Measurements from ENCODE around the gene TTLL4.
"Not testable (repeated sequence)": the region's sequence is repeated elsewhere in the genome, so short reads cannot be mapped to it uniquely, and the experiment has no call there.

Gene TTLL4

DNA sequence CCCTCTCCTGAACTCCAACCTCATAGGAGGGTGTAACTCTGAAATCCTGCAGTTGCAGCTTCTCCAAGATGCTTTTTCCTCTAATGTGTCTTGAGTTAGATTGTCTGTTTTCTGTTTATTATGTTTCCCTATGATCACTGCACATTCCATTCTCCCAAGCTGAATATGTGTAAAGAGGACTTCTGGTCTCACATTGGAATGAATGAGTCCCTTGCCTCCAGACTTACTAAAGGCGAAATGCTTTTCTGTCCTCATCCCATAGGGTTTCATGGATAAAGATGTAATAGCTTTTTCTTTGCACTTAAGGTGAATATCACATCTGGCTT is 35.8 kb downstream of the TTLL4 start:
- DNase-seq, result no peak

DNA sequence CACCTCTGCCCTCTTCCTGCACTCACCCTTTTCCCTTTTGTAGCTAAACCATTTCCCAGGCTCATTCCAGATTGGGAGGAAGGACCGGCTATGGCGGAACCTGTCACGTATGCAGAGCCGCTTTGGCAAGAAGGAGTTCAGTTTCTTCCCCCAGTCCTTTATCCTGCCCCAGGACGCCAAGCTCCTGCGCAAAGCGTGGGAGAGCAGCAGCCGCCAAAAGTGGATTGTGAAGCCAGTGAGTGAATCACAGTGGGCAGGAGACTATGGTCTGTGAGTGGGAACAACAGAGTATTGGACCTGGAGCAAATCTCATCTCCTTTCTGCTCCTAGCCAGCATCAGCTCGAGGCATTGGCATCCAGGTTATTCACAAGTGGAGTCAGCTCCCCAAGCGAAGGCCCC is 36.3 kb downstream of the TTLL4 start:
- DNase-seq, result no peak

DNA sequence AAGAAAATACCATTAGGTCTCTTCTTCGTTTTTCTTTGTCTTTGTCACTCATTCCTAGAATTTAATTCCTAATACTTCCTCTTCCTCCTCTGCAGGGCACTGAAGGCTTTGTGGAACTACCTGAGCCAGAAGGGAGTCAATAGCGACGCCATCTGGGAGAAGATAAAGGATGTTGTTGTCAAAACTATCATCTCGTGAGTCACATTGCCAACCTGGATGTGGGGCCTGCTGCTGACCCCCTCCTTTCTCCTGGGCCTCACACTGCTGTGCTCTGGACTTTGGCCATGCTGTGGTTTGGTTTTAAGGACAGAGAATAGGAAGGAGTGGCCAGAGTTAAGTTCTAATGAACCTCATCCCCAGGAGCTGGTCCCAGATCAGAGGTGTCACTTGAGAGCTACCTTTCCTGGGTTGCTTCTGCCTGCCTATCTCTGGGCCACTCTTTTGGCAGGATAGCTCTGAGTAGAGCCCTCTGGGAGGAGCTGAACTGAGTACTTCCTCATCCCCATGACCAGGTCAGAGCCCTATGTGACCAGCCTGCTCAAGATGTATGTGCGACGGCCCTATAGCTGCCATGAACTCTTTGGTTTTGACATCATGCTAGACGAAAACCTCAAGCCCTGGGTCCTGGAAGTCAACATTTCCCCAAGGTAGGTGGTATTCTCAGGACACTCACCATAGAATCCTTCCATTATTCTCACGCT is 38.3 kb downstream of the TTLL4 start:
- DNase-seq, result no peak

DNA sequence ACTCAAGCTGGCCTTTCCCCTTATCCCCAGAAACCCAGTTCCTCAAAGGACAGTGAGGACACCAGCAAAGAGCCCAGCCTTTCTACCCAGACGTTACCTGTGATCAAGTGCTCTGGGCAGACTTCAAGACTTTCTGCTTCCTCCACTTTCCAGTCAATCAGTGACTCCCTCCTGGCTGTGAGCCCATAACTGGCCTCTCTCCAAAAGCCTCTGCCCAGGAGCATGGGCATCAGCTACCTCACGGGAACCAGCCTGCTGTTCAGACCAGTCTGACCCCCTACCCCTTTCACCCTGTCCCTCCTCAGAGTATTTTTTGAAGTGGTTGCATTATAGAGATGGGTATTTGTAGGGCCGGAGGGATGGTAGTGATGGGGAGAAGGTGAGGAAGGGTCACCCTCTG is 43.6 kb downstream of the TTLL4 start:
- no peak for DNase-seq

DNA sequence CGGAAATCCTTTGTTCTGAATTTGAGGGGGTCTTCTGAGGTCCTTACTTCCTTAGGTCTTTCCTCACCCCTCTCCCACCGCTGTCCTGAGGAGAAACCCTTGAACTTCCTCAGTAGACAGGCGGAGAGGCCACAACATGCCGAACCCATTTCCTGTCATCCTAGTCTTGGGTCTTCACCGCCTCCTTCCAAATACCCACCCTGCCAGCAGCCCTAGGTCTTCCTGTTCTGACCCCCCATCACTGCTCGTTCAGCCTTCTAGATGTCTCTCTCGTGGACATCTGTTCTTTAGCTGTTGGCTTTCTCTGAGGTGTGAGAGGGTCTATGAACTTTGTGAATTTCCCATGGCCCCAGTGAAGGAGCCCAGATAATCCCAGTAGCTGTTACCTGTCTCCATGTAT is 44.1 kb downstream of the TTLL4 start:
- no peak for DNase-seq

DNA sequence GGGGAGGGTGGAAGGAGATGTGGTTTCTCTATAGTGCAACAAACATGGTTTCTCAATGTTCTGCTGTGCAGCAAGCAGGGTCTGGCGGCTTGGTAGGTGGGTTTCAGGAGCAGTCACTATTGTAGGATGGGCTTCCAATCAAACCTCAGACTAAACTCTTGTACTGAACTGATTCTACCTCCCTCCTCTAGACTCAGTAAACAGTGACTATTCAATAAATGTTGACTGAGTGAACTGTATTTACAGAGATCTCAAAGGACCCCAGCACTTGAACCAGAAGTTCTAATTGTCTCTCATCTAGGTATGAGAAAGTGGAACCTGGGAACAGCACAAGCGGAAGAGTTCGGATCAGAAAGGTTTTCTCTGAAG is 44.5 kb downstream of the TTLL4 start:
- DNase-seq, result no peak

DNA sequence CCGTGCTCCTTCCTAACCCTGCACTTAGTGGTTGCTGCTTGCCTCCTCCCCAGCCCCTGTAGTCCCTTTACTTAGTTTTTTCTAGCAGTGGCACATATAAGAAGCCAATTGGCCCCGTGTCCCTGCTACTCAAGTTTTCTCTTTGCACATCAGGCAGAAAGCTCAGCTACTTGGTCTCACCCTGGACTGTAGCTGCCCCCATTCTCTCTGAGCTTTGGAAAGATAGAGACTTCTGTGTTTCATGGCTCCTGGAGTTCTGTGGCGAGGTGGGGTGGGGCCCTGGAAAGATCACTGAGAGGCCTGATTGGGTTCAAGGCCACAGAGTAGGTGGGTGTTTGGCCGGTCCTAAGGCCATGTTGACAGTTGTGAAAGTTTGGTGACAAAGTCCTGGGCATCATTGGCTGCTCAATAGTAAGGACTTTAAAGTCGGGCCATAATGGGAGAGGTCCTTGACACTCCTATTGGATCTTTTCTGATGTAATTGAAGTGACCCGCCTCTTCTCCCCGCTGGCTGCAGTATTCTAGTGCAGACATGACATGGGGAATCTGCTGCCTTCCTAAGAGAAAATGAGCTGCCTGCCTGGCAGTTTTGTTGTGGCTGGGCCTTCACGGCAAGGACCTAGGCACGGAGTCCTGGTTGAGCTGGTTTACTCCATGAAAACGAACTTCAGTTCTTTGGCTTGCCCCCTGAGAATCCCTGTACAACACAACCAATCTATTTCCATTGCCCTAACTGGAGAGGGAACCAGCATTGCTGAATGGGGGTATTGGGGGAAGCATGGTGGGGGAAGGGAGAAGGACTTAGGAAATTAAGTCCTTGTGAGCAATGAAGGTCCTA is 45.2 kb downstream of the TTLL4 start:
- DNase-seq, result no peak

DNA sequence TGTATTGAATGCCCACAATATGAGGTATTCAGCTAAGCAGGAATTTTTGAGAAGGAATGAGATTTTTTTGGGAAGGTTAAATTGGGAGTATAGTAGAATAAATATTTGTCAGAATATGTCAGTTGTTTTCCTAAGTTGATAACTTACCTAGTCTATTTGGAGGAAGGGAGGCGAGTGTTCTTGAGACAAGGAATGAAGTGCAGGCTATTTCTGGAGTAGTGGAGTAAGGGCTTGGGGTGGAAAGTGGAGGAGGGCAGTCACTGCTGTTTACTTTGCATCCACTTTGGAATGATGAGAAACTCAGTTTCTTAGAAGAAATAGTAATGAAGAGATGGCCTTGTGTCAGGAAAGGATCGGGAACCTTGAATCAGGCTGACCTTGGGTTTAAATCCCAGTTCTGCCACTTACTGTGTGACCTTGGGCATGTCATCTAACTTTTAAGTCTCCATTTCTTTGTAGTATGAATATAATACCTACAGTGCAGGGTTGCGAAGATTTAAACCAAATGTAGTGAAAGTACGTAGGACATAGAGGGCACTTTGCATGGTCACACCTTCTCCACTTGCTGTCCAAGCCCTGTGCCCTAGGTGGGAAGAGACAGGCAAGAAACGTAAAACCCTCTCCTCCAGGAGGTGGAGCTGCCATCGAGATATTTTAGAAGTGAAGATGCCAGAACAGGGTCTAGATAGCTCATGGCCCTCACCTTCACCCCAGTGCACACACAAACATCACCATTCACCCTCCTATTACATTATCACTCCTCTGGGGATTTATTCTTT is 46.2 kb downstream of the TTLL4 start:
- no peak for DNase-seq

DNA sequence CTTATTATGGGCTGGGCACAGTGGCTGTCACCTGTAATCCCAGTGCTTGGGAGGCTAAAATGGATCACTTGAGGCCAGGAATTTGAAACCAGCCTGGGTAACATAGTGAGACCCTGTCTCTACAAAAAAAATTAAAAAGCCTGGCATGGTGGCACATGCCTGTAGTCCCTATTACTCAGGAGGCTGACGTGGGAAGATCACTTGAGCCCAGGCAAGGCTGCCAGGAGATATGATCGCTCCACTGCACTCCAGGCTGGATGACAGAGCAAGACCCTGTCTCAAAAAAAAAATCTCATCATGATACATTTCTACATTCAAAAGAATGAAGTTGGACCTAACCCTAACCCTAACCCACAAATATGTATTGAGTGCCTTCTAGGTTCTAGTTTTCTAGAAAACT is 51.2 kb downstream of the TTLL4 start:
- no peak for DNase-seq

DNA sequence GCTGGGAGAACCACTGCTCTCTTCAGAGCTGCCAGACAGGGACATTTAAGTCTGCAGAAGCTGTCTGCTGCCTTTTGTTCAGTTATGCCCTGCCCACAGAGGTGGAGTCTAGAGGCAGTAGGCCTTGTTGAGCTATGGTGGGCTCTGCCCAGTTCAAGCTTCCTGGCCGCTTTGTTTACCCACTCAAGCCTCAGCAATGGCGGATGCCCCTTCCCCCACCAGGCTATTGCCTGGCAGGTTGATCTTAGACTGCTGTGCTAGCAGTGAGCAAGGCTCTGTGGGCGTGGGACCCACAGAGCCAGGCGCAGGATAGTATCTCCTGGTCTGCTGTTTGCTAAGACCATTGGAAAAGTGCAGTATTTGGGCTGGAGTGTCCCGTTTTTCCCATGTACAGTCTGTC is 62.1 kb downstream of the TTLL4 start:
- not testable (repeated sequence) for DNase-seq

DNA sequence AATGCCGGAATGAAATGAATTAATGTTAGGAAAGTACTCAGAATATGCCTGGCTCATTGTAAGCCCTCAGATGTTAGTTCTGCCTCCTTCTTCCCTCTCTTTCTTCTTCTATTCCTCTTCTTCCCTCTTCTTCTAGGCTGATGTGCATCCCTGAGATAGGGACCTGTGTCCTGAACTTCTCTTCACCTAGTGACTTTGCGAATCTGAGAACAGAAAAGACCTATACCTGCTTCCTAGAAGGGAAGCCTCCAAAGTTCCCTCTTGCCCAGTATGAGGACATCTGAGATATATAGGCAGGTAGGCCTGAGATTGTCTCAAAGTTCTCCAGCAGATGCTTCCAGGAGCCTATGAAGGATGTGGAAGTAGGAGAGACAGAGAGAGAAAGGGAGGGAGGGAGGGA is 63.2 kb downstream of the TTLL4 start:
- no peak for DNase-seq

DNA sequence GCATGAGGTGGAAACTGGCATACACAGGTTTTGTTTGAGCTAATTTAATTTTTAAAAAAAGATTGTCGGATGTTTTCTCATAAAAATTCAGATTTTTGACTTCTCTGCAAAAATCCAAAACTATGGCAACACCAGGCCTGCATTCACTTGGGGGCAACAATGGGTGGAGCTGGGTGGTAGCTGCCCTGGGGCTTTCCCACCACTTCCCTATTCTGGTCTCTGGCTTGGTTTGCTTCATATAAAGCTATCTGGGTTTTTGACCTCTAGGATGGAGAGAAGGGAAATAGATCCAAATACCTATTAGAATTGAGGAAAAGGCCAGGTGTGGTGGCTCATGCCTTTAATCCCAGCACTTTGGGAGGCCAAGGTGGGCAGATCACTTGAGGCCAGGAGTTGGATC is 65.9 kb downstream of the TTLL4 start:
- DNase-seq, result no peak

DNA sequence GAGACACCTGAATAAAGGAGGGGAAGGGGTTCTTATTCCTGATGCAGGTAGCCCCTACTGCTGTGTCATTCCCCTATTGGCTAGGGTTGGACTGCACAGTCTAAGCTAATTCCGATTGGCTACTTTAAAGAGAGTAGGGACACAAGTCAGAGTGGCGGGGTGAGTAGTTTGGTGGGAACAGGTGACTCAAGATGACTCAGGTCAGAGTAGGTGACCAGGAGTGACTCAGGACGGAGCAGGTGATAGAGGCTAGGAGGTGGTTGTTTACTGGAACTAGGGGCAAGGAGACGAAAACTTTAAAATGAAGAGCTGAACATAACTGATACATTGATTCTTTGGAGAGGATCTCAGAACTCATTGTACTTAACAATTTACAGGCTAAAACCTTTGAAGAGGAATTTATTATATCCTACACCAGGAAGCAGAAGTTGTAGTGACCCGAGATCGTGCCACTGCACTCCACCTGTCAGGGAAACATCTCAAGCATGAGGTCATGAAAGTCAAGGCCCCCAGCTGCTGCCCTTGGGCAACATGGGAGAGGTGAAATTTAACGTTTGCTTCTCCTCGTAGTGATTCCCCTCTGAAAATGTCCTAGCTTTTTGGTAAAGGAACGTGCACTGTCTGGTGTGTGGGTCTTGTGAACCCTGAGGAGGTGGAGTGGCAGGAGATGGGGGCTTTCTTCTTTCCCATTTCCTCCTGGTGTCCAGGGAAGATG is 66.8 kb downstream of the TTLL4 start:
- no peak for DNase-seq

DNA sequence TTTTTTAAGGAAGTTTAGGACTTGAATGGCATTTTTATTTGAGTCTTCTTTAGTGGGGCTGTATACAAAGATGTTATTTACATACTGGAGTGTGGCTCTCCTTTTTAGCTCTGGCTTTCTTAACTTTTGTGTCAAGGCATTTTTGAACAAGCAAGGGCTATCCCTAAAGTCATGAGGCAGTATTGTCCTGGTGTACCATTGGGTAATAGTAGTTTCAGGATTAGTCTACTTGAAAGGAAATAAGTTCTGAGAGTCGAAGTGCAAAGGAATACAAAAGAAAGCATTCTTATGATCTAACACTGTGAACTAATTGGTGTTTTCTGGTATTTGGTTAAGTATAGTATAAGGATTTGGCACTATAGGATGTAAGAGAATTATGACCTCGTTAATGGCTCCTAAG is 69.4 kb downstream of the TTLL4 start:
- DNase-seq, result no peak

DNA sequence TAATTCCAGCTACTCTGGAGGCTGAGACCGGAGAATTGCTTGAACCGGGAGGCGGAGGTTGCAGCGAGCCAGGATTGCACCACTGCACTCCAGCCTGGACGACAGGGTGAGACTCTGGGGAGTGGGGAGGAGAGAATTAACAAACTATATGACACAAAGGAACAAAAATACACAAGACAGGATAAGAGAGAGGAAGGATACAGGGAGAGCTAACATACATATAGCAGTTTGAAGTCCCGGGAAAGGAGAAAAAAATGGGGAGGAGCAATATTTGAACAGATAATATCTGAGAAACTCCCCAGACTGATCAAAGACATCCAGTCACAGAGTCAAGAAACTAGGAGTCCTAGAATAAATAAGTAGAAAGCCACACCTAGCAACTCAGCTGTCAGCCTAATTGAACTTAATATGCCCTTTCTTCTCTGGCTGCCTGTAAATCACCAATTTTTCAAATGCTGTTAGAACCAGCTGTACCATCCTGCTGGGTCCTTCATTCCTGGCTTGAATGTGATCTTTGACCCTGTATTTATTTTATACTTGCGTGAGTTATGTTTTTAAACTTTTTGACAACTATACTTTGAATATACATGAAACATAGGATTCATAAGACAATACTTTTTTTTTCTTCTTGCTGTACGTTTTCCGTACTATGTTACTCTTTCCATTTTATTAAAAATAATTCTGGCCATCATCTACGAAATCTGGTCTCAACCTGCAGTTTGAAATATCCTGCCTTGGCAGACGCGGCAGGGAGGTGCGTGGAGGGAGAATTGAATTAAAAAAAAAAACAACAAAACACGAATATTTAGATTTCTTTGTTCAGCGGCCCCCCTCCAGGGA is 70.4 kb downstream of the TTLL4 start:
- no peak for DNase-seq

DNA sequence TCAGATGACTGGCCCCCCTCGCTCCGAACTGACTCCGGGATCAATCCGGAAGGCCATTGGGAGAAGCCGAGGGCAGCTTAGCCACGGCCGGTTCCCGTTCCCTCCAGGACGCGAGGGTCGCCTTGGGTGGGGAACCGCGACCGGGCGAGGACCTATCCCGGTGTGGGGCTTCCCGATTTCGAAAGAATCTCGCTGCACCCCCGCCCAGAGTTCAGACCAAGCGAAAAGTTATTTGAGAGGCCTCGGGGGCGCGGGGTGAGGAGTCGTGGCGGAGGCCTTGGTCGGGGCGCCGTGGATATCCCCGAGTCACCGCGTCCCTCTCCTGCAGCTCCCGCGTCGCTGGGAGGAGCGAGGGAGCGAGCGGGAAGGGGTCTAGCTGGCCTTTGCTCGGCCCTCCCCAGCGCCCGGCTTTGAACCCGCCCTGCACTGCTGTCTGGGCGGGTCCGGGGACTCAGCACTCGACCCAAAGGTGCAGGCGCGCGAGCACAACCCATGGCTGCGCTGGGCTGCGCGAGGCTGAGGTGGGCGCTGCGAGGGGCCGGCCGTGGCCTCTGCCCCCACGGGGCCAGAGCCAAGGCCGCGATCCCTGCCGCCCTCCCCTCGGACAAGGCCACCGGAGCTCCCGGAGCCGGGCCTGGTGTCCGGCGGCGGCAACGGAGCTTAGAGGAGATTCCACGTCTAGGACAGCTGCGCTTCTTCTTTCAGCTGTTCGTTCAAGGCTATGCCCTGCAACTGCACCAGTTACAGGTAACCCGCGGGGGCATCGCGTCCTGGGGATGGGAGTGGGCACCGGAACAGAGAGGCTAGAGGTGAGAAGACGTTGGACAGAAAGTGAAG is 71.3 kb downstream of the TTLL4 start, which contains the start of gene CYP27A1:
CYP27A1 (plus strand) TSS at position 457 of the 837 bp plus-strand sequence; CDS start at position 493, 36 bp downstream.
- peak; percentile 27 to 70 for DNase-seq

DNA sequence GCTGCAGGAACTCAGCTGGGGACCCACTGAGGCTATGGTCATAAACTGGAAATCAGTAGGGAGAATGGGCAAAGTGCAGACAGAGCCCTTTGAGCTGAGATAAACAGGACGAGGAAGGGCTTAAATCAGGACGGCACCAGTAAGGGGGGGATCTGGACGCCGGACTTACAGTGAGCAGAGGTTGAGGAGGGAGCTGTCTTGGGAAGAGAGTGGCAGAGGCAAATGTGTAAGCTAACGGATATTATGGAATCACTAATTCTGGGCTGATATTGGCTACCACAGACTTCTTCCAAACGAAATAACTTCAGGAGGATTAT is 71.9 kb downstream of the TTLL4 start:
- DNase-seq, result no peak

DNA sequence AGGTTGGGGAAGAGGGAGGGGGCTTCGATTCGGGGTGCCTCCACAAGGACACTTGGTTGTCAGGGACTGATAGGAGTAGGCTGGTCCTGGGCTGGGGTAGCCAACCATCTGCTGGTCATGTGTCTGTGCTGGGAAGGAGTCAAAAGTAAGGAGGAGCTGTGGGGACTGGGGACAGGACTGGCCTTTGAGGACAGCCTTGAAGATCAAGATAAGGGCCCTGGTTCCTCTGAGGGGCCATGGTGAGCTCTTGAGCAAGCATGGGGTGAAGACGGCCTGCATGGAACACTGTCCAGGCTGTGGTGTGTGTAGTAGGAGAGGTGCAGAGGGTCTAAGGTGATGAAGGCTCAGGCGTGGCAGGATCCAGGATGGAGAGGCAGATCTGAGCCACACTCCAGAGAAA is 73.1 kb downstream of the TTLL4 start:
- DNase-seq, result no peak

DNA sequence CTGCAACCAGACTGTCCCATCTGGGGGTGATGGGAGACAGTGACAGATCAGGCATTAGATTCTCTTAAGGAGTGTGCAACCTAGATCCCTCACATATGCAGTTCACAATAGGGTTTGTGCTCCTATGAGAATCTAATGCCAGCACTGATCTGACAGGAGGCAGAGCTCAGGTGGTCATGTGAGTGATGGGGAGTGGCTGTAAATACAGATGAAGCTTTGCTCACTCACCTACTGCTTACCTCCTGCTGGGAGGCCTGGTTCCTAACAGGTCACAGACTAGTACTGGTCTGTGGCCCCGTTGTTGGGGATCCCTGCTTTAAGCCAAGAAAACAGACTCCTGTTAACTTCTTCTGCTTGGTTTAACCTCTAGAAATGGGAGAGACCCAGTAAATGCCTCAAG is 74.5 kb downstream of the TTLL4 start:
- no peak for DNase-seq

DNA sequence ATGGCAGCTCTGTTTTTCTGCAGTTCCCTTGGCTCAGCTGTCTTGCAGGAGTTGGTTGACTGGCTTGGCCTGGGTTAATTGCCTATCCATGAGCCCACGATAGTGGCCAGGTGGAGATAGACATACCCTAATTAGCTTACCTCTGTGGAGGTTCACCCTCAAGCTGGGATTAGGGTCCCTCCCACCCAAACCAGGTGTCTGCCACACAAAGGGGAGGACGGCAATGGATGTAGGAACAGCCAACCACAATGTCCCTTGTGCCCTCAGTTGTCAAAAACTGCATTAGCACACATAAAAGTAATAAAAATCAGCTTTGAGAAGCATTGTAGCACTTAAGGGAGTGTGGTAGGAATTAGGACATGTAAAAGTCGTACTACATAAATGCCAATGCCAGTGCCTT is 75.5 kb downstream of the TTLL4 start:
- DNase-seq, result no peak

DNA sequence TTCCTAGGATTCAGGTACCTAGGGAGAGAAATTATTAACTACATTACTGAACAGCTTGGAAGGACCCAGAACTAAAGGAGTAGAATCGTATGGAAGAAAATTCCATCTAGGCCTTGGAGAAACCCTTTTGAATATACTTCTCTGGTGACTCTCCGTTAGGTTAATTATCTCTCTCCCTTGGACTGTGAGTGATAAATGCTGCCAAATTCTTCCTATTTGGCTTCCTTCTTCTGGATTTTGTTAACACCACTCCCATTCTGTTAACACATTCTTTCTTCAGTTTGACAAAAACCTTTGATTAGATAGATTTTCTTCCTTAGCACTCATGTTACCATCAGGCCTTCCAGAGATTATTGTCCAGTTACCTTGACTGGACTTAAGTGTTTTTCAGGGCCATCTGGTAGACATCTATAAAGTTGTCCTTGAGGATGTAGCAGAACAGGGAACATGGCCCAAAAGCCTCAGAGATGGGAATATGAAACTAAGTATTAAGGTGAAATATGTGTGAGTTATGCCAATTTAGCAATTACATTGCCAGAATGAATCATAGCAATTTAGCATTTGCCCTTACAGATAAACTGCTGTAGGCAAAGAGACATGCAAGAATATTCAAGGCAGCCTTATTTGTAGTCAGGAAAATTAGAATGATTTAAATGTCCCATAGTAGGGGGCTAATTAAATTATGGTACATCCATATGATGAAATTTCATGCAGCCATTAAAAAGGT is 78.1 kb downstream of the TTLL4 start:
- DNase-seq, result no peak
